MCF 10A (cell line): Measurements from ENCODE around the gene SMS. TPM values are rescaled to one million over a fixed set of nuclear protein-coding genes. Genes with fewer than 3 reads are reported as not detected.

Experiments
- Bru-seq: library from RNA; stranded (reverse); fragments of 400-500 nt; gene quantifications from one replicate; lab custom pipeline; 2021; lab: Mats Ljungman, UMichigan
- BruChase-seq, 2 experiments: library from RNA; stranded (reverse); fragments of 400-500 nt; gene quantifications; one replicate each; lab custom pipeline; 2021; lab: Mats Ljungman, UMichigan
- BruUV-seq: library from RNA; stranded (reverse); fragments of 400-500 nt; replicated peaks from 2 replicates; lab custom pipeline; 2021; lab: Mats Ljungman, UMichigan
- CTCF ChIA-PET: fragments of 300-600 bp; sonication (Branson Sonifier 250); formaldehyde crosslinking; extraction: SDS; loops from one replicate; lab custom pipeline; 2021; ENCODE audit warnings: antibody characterized with exemption, inconsistent platforms; lab: Yijun Ruan, JAX
- POLR2A ChIA-PET: fragments of 300-600, 350-650 bp; sonication (Branson Sonifier 250); formaldehyde crosslinking; extraction: SDS; loops from one replicate; lab custom pipeline; 2020; ENCODE audit warnings: antibody characterized with exemption, inconsistent platforms; lab: Yijun Ruan, JAX
- DNase-seq: peaks from one replicate; pipeline ENCODE4 v3.0.0-alpha.2; 2018; ENCODE audit not compliant: unreplicated experiment
- H3K27ac Mint-ChIP-seq: one replicate; pipeline ENCODE4 v1.8.0; 2022; ENCODE audit warnings: mild to moderate bottlenecking, low read depth, mixed read lengths; ENCODE audit not compliant: unreplicated experiment
- H3K27me3 Mint-ChIP-seq: one replicate; pipeline ENCODE4 v1.8.0; 2022; ENCODE audit warnings: mixed read lengths; ENCODE audit not compliant: insufficient read depth, unreplicated experiment
- H3K36me3 Mint-ChIP-seq: one replicate; pipeline ENCODE4 v1.8.0; 2022; ENCODE audit warnings: mild to moderate bottlenecking, moderate library complexity, mixed read lengths; ENCODE audit not compliant: insufficient read depth, unreplicated experiment
- H3K4me1 Mint-ChIP-seq: one replicate; pipeline ENCODE4 v1.8.0; 2022; ENCODE audit warnings: mixed read lengths; ENCODE audit not compliant: insufficient read depth, unreplicated experiment
- H3K4me3 Mint-ChIP-seq: one replicate; pipeline ENCODE4 v1.8.0; 2022; ENCODE audit warnings: mild to moderate bottlenecking, moderate library complexity, mixed read lengths; ENCODE audit not compliant: unreplicated experiment
- H3K9me3 Mint-ChIP-seq: one replicate; pipeline ENCODE4 v1.8.0; 2022; ENCODE audit warnings: mixed read lengths; ENCODE audit not compliant: unreplicated experiment
- intact Hi-C: fragments of 100-400 bp; cut with micrococcal nuclease; formaldehyde crosslinking; loops from 2 replicates; pipeline ENCODE4 v1.14.1; 2022
- long read RNA-seq: library from polyadenylated mRNA; stranded (forward); transcript quantifications from one replicate; pipeline ENCODE4 v2.0.0, GENCODE V29; 2022
- total RNA-seq: library from RNA; stranded (reverse); gene quantifications from 2 replicates; pipeline ENCODE4 v1.2.3, GENCODE V29; 2022
- TF ChIP-seq, protein P1 (sequence below): fragments of 200-600 bp; IDR thresholded peaks from one replicate; pipeline ENCODE4 v1.8.0; 2022; ENCODE audit warnings: antibody characterized with exemption, mild to moderate bottlenecking; ENCODE audit not compliant: unreplicated experiment

SMS gene
- total RNA-seq, result 160 and 181 TPM in 2 replicates
- percentile 93 among the genes with signal in this experiment for Bru-seq, nascent RNA
- percentile 90 among the genes with signal in this experiment for BruChase-seq, experiment 1, labeled RNA remaining after a 6-hour chase
- percentile 86 among the genes with signal in this experiment for BruChase-seq, experiment 2, labeled RNA remaining after a 2-hour chase
- long read RNA-seq, transcript SMS-202 (11 exons, 1,837 nt), result major isoform, 424 of 468 reads
- long read RNA-seq, partial matches to known transcripts, result 10 of 468 reads
- long read RNA-seq, other reads (novel, unspliced or antisense), result 31 of 468 reads

DNA sequence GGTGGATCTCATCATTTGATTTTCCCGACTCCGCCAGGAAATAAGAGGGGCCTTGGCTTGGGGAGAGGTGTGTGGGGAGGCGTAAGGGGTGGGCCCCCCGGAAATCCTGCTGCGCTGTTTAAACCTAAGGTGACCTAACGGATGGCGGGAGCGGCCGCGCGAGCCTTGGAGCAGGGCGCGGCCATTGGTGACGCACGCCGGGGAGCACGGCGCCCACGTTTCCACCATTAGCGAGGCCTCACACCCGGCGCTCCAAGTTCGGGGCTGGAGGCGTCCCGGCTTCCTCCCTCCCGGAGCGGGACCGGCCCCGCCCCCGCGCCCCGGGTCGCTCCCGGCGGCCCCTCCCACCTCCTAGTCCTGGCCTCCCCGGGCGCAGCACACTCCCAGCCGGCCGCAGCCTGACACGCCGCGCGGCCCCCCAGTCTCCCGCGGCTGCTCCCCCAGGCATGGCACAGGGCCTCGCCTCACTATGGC is at the start of gene SMS:
Gene SMS, plus strand, starts transcription at position 354 of the 474 bp plus-strand sequence. Its CDS starts 116 bp downstream, at position 470.
- CTCF ChIA-PET, result no interaction called here
- no peaks in the 10 kb centered on the region for H3K9me3 Mint-ChIP-seq
- no peak within 1 kb of the TSS for H3K27ac Mint-ChIP-seq
- TF ChIP-seq, protein P1, sequence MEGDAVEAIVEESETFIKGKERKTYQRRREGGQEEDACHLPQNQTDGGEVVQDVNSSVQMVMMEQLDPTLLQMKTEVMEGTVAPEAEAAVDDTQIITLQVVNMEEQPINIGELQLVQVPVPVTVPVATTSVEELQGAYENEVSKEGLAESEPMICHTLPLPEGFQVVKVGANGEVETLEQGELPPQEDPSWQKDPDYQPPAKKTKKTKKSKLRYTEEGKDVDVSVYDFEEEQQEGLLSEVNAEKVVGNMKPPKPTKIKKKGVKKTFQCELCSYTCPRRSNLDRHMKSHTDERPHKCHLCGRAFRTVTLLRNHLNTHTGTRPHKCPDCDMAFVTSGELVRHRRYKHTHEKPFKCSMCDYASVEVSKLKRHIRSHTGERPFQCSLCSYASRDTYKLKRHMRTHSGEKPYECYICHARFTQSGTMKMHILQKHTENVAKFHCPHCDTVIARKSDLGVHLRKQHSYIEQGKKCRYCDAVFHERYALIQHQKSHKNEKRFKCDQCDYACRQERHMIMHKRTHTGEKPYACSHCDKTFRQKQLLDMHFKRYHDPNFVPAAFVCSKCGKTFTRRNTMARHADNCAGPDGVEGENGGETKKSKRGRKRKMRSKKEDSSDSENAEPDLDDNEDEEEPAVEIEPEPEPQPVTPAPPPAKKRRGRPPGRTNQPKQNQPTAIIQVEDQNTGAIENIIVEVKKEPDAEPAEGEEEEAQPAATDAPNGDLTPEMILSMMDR, result no peak
- H3K4me3 Mint-ChIP-seq, result peak within 1 kb of the TSS; percentile 69
- intact Hi-C loops, result loop anchor here (5.0 kb wide), 1 partner anchor 98 kb away; no protein-coding TSS in a partner anchor
- peaks cover 13% of the 10 kb centered on the region for H3K4me1 Mint-ChIP-seq
- no TSS peak for BruUV-seq
- peaks cover 4% of the 10 kb centered on the region for H3K36me3 Mint-ChIP-seq
- no peaks in the 10 kb centered on the region for H3K27me3 Mint-ChIP-seq
- DNase-seq, result peak; percentile 77
- POLR2A ChIA-PET, result interaction anchor here (0.6 to 3.4 kb wide), 3 partner anchors 14 to 1837 kb away, joined by 3 to 29 read pairs (median 13); partner anchors contain the start of gene MBTPS2

DNA sequence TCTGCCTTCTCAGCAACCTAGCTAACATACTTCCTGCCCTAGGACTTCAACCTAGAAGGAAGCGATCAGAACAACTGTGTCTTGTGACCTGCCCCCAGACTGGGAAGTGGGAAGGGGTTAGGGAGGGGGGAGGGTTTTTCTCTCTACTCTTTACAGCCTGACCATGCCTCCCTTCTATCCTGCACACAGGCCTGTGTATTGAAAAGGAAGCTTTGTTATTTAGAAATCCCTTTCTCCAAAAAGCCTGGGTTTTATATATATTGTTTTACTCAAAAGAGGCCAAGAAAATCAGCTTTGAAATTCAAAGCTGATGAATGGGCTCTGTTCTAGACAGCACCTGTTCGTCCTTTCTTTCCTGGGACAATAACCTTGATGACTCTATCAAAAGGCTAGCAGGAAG is 35.2 kb upstream of the SMS start:
- ChIA-PET CTCF (interaction anchor here (0.6 kb wide), 3 partner anchors 21 to 55 kb away, joined by 3 to 5 read pairs (median 3); no protein-coding TSS in a partner anchor), POLR2A (interaction anchor here (1.8 kb wide), 1 partner anchor 11 kb away, joined by 6 read pairs; no protein-coding TSS in a partner anchor)
- TF ChIP-seq, protein P1, result no peak
- no TSS peak for BruUV-seq
- no peak overlapping the region for H3K27ac Mint-ChIP-seq
- H3K4me3 Mint-ChIP-seq, result no peak overlapping the region
- peaks cover 11% of the 10 kb centered on the region for H3K36me3 Mint-ChIP-seq
- no peaks in the 10 kb centered on the region for H3K9me3 Mint-ChIP-seq
- intact Hi-C loops, result no loop called here
- H3K4me1 Mint-ChIP-seq, result no peaks in the 10 kb centered on the region
- peaks cover 58% of the 10 kb centered on the region for H3K27me3 Mint-ChIP-seq
- DNase-seq, result no peak

DNA sequence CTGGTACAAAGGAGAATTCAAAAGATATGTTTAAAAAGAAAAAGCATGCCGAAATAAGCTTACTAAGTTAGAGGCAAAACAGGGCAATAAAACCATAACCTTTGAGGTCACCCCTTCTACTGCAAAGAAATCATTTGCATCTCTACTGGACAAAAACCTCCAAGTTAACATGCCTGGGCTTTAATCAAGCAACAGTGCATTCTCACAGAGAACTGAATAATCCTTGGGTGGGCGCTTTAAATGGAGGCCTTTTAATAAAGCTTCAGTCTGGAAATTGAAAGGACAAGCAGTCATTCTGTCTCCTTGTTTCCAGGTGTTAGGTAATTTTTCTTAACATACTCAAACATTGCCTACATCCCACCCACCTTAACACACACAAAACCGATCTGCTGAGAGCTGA is 34.6 kb upstream of the SMS start:
- Mint-ChIP-seq H3K27ac (no peak overlapping the region), H3K36me3 (peaks cover 11% of the 10 kb centered on the region), H3K4me3 (no peak overlapping the region), H3K9me3 (no peaks in the 10 kb centered on the region), H3K4me1 (no peaks in the 10 kb centered on the region), H3K27me3 (peaks cover 62% of the 10 kb centered on the region)
- intact Hi-C loops, result no loop called here
- no TSS peak for BruUV-seq
- DNase-seq, result no peak
- ChIA-PET CTCF (interaction anchor here (0.6 kb wide), 2 partner anchors 20 to 56 kb away, joined by 3 read pairs; no protein-coding TSS in a partner anchor), POLR2A (interaction anchor here (1.8 kb wide), 1 partner anchor 12 kb away, joined by 6 read pairs; no protein-coding TSS in a partner anchor)
- TF ChIP-seq, protein P1, result no peak

DNA sequence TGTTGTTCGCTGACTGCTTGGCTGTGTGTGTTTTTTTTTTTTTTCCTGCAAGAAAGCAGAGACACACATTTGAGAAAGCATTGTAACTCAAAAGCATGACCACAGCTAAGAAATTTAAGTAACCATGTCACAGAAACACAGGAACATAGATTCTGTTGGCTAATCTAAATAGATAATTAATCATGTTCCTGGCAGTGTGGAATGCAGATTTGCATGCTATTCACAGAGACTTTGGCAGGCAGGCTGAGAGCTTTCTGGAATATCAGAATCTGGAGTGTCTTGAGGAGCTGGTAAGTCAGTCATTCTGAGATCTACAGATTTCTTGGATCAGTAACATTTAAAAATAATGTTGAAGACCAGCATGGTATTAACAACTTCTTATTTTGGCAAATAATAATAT is 33.2 kb upstream of the SMS start:
- TF ChIP-seq, protein P1, result no peak
- no peak for DNase-seq
- Mint-ChIP-seq H3K9me3 (no peaks in the 10 kb centered on the region), H3K27ac (no peak overlapping the region), H3K36me3 (peaks cover 11% of the 10 kb centered on the region), H3K4me1 (no peaks in the 10 kb centered on the region), H3K4me3 (no peak overlapping the region), H3K27me3 (peaks cover 75% of the 10 kb centered on the region)
- no TSS peak for BruUV-seq
- ChIA-PET CTCF (interaction anchor here (0.6 to 0.7 kb wide), 2 partner anchors 15 to 16 kb away, joined by 3 read pairs; no protein-coding TSS in a partner anchor), POLR2A (interaction anchor here (0.6 kb wide), 1 partner anchor 38 kb away, joined by 3 read pairs; no protein-coding TSS in a partner anchor)
- intact Hi-C loops, result no loop called here
